BJ (cell line): ENCODE data around the gene MAGED2. TPM values are rescaled to one million over a fixed set of nuclear protein-coding genes. Genes with fewer than 3 reads are reported as not detected.
A peak's percentile ranks its signal among the peaks of the same experiment; 100 is the strongest.
"Not testable (repeated sequence)": the region's sequence is repeated elsewhere in the genome, so short reads cannot be mapped to it uniquely, and the experiment has no call there.

Experiments
- CTCF ChIA-PET: fragments of 350-600 bp; formaldehyde crosslinking; extraction: SDS; loops from one replicate; lab custom pipeline; 2021; ENCODE audit warnings: antibody characterized with exemption, inconsistent platforms; lab: Yijun Ruan, JAX
- POLR2A ChIA-PET: fragments of 300-600 bp; sonication (Branson Sonifier 250); formaldehyde crosslinking; extraction: SDS; loops from one replicate; lab custom pipeline; 2021; ENCODE audit warnings: antibody characterized with exemption; lab: Charles Lee
- DNase-seq: peaks from one replicate; pipeline ENCODE4 v3.0.0-alpha.2; 2011; ENCODE audit warnings: low read depth
- H3K27me3 ChIP-seq: 2 replicates; pipeline ENCODE4 v1.6.0; 2011; ENCODE audit warnings: low read length; ENCODE audit not compliant: control insufficient read depth, insufficient read depth
- H3K36me3 ChIP-seq: 2 replicates; pipeline ENCODE4 v1.5.1; 2011; ENCODE audit warnings: low read length; ENCODE audit not compliant: control insufficient read depth, insufficient read depth
- H3K4me3 ChIP-seq: 2 replicates; pipeline ENCODE4 v1.5.1; 2011; ENCODE audit warnings: low read depth, mild to moderate bottlenecking, control low read depth, low read length
- CTCF ChIP-seq: IDR thresholded peaks from 2 replicates; pipeline ENCODE4 v1.5.1; 2011; ENCODE audit warnings: low read depth, mild to moderate bottlenecking, control low read depth, inconsistent platforms, low read length, moderate library complexity; ENCODE audit not compliant: insufficient read depth
- polyA plus RNA-seq: library from polyadenylated mRNA; depleted of rRNA; stranded (reverse); fragments of >200 nt; gene quantifications from 2 replicates; pipeline ENCODE4 v1.2.3, GENCODE V29; 2011; rRNA removed
- small RNA-seq: library from RNA; depleted of rRNA; stranded (forward); fragments of <200 nt; gene quantifications from one replicate; pipeline ENCODE3, GENCODE V24; 2012; ENCODE audit warnings: low replicate concordance, low read depth; ENCODE audit not compliant: insufficient read length

MAGED2 gene
- polyA plus RNA-seq, 1 experiment = 298 TPM

DNA sequence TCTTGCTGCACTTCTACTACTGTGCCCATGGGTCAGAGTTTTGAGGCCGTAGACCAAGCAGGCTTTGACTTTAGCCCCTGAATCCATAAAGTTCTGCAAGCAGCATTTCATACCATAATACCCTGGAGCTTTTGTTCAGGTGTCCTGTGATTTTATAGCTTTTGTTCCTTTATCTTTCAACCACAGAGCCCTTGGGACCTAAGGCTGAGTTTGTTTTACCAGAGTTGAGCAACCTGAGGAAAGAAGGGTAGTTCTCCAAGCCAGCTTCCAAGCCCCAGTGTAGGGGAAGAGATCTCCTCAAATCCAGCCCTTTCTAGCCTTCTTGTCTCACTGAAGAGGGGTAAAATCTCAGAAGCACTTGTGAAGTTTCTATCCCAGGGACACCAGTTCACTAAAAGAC, 35.1 kb downstream of the MAGED2 start:
- ChIA-PET CTCF (no interaction called here), POLR2A (no interaction called here)
- H3K36me3 ChIP-seq = no peaks in the 10 kb centered on the region
- H3K27me3 ChIP-seq = no peaks in the 10 kb centered on the region
- no peak for TF ChIP-seq CTCF
- no peak overlapping the region for H3K4me3 ChIP-seq
- no peak for DNase-seq

- TF ChIP-seq CTCF = no peak
- POLR2A ChIA-PET = no interaction called here
- no peak for DNase-seq
- CTCF ChIA-PET = no interaction called here
- no peaks in the 10 kb centered on the region for H3K27me3 ChIP-seq
- H3K36me3 ChIP-seq = no peaks in the 10 kb centered on the region
- no peak overlapping the region for H3K4me3 ChIP-seq
These were observed 35.5 kb downstream of the MAGED2 start for GRCh38 chrX:54843050-54843449.

DNA sequence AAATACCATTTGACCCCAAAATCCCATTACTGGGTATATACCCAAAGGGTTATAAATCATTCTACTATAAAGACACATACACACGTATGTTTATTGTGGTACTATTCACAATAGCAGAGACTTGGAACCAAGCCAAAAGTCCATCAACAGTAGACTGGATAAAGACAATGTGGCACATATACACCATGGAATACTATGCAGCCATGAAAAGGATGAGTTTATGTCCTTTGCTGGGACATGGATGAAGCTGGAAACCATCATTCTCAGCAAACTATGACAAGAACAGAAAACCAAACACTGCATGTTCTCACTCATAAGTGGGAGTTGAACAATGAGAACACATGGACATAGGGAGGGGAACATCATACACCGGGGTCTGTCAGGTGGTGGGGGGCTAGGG, 40.2 kb downstream of the MAGED2 start:
- POLR2A ChIA-PET, H3K27me3 ChIP-seq, DNase-seq, H3K36me3 ChIP-seq, H3K4me3 ChIP-seq, CTCF ChIA-PET: not testable (repeated sequence)

DNA sequence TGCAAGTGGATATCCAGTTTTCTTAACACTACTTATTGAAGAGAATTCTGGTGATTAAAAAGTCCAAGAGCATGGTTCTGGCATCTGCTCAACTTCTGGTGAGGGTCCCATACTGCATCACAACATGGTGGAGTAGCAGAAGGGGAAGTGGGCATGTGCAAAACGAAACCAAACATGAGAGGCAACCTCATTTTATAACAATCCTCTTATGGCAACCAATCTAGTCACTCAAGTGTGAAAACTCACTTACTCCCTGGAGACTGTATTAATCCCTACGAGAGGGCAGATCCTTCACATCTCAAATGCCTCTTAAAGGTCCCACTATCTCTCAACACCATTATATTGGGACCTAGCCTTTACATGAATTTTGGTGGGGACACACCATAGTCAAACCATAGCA, 57.7 kb downstream of the MAGED2 start:
- no peaks in the 10 kb centered on the region for H3K27me3 ChIP-seq
- no peaks in the 10 kb centered on the region for H3K36me3 ChIP-seq
- no peak for DNase-seq
- H3K4me3 ChIP-seq = no peak overlapping the region
- POLR2A ChIA-PET = no interaction called here
- CTCF ChIA-PET = no interaction called here
- no peak for TF ChIP-seq CTCF

Small RNA genes within 50 kb of the gene (small RNA-seq; reads per million reads assigned to genes)
- gene AL049732.1 = not detected
- 2.7 reads per million, percentile 32 among the genes with 10 or more reads in this experiment for gene SNORA11

Other genes starting within 250 kb of the MAGED2 start
- gene ITIH6, start 9.5 kb upstream of the MAGED2 start, polyA plus RNA-seq = not detected in 2 replicates
- 9.9 and 11.1 TPM in 2 replicates for gene TRO, start 113.1 kb downstream of the MAGED2 start, polyA plus RNA-seq
- gene PFKFB1, start 186.4 kb downstream of the MAGED2 start, polyA plus RNA-seq = 0.10 and 0.15 TPM in 2 replicates
- gene APEX2, start 192.6 kb downstream of the MAGED2 start, polyA plus RNA-seq = 16.0 and 23.0 TPM in 2 replicates
- not detected in 2 replicates for gene ALAS2, start 223.2 kb downstream of the MAGED2 start, polyA plus RNA-seq